HG03045 (cell line): ENCODE results near the gene RTN4.
"Not testable (repeated sequence)": the region's sequence is repeated elsewhere in the genome, so short reads cannot be mapped to it uniquely, and the experiment has no call there.

Experiments used
- ATAC-seq: cut with Tn5 transposase; IDR thresholded peaks from one replicate; pipeline ENCODE4 v1.9.1; 2021; ENCODE audit warnings: mild to moderate bottlenecking, moderate library complexity; ENCODE audit not compliant: unreplicated experiment

RTN4 gene

GRCh38 chr2:55073000-55073983 is 23.0 kb upstream of the RTN4 start:
- ATAC-seq, result no peak

GRCh38 chr2:55063713-55064323 is 13.6 kb upstream of the RTN4 start:
- ATAC-seq, result no peak

- no peak for ATAC-seq
Measured at GRCh38 chr2:55063226-55063625, 13.0 kb upstream of the RTN4 start.

- ATAC-seq, result no peak
Measured at GRCh38 chr2:55062754-55063153, 12.5 kb upstream of the RTN4 start.

GRCh38 chr2:55061523-55062344 is 11.5 kb upstream of the RTN4 start:
- no peak for ATAC-seq

GRCh38 chr2:55059793-55060192 is 9.5 kb upstream of the RTN4 start:
- ATAC-seq, result no peak

- no peak for ATAC-seq
Measured at GRCh38 chr2:55057474-55057873, 7.2 kb upstream of the RTN4 start.

GRCh38 chr2:55056024-55056521 is 5.8 kb upstream of the RTN4 start:
- ATAC-seq, result no peak

GRCh38 chr2:55054106-55054875 is 4.0 kb upstream of the RTN4 start:
- ATAC-seq, result no peak

GRCh38 chr2:55053225-55053624 is 3.0 kb upstream of the RTN4 start:
- not testable (repeated sequence) for ATAC-seq

GRCh38 chr2:55052129-55053061 is 2.1 kb upstream of the RTN4 start:
- no peak for ATAC-seq

- ATAC-seq, result no peak
Measured at GRCh38 chr2:55051026-55051866, 995 bp upstream of the RTN4 start.

- ATAC-seq, result no peak
Measured at GRCh38 chr2:55049821-55050099, 491 bp downstream of the RTN4 start.

GRCh38 chr2:55049043-55049820 is 1.0 kb downstream of the RTN4 start:
- ATAC-seq, result peak; percentile 15

- no peak for ATAC-seq
Measured at GRCh38 chr2:55048508-55049042, 1.7 kb downstream of the RTN4 start.

- no peak for ATAC-seq
Measured at GRCh38 chr2:55047677-55048299, 2.5 kb downstream of the RTN4 start.

- ATAC-seq, result no peak
Measured at GRCh38 chr2:55045780-55046179, 4.5 kb downstream of the RTN4 start.
